Testis (tissue), 2 donors: ENCODE results near the gene SET.

Source experiments
- POLR2A ChIP-seq: fragments of 450-650 bp; IDR thresholded peaks from one replicate; pipeline ENCODE4 v1.6.1; 2017; ENCODE audit warnings: antibody characterized with exemption, mild to moderate bottlenecking, moderate library complexity
- TF ChIP-seq, protein P1 (sequence below), 3 experiments: fragments of 450-650 bp in 2 of 3; fragments of 200-600 bp in 1 of 3; sonication (generic) in 1 of 3; IDR thresholded peaks; one replicate each; pipeline ENCODE4 v1.5.1; 2016 to 2019; ENCODE audit warnings: antibody characterized with exemption in 3 of 3, mild to moderate bottlenecking in 2 of 3, moderate library complexity in 1 of 3

DNA sequence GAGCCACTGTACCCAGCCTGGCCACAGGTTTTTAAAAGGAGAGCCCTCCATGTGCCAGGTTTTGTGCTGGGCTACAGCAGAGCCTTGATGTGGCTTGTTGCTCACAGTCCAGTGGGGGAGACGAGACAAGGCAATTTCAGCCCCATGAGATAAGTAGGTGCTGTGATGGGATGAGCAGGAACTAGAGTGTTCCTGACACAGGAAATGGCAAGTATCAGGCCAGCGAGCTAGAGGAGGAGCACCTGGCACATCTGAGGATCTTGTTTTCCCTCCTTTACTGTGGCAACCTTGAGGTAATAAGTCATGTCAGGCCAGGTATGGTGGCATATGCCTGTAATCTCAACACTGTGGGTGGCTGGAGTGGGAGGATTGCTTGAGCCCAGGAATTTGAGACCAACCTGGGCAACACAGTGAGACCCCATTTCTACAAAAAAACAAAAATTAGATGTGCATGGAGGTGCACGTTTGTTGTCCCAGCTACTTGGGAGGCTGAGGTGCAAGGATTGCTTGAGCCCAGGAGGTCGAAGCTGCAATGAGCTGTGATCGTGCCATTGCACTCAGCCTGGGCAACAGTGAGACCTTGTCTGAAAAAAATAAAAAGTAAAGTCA is 38.7 kb downstream of the SET start:
- TF ChIP-seq, protein P1, sequence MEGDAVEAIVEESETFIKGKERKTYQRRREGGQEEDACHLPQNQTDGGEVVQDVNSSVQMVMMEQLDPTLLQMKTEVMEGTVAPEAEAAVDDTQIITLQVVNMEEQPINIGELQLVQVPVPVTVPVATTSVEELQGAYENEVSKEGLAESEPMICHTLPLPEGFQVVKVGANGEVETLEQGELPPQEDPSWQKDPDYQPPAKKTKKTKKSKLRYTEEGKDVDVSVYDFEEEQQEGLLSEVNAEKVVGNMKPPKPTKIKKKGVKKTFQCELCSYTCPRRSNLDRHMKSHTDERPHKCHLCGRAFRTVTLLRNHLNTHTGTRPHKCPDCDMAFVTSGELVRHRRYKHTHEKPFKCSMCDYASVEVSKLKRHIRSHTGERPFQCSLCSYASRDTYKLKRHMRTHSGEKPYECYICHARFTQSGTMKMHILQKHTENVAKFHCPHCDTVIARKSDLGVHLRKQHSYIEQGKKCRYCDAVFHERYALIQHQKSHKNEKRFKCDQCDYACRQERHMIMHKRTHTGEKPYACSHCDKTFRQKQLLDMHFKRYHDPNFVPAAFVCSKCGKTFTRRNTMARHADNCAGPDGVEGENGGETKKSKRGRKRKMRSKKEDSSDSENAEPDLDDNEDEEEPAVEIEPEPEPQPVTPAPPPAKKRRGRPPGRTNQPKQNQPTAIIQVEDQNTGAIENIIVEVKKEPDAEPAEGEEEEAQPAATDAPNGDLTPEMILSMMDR (IDR thresholded peaks at IDR 0.05): no peak
- TF ChIP-seq POLR2A: no peak
